ENCODE results near the gene PTPRT. TPM values are rescaled to one million over a fixed set of nuclear protein-coding genes. Genes with fewer than 3 reads are reported as not detected.

The PTPRT gene
- total RNA-seq, 3 donors from 2014 or later, result 0.32 to 6.3 (median 4.9) TPM

- no peak for DNase-seq (ENCODE audit: low spot score in 2 of 2)
- intact Hi-C loops (cut with DNase I; ENCODE audit: low total_unique reads), result no loop called here
- Histone ChIP-seq H3K27me3 (no peaks in the 10 kb centered on the region), H3K4me3 (no peak overlapping the region), H3K9me3 (no peaks in the 10 kb centered on the region), H3K36me3 (no peaks in the 10 kb centered on the region), H3K4me1 (no peaks in the 10 kb centered on the region), H3K27ac (peak overlapping the region in 1 of 2 donors; percentile 69)
- no peak for TF ChIP-seq CTCF (IDR thresholded peaks at IDR 0.05)
- no peak for TF ChIP-seq POLR2A (IDR thresholded peaks at IDR 0.05)
- TF ChIP-seq POLR2AphosphoS5 (IDR thresholded peaks at IDR 0.05), result no peak
Observed at GRCh38 chr20:42837456-42837855, 352.2 kb downstream of the PTPRT start.

DNA sequence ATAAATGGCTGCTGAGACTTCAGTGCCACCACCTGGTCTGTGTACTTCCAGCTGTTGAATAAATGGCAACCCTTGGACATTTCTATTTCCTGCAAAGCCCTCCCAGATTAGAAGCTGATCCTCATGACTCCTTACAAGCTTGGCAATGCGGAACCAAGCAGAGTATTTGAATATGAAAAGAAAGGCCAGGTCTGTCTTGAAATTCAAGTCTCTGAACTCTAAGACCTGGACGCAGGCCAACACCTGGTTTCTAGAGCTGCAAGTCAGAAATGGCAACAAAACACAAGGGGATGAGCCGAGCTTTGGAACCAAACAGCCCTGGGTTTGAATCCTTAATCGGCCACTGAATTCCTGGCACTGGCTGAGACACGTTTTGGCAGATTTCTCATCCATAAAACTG is 353.4 kb downstream of the PTPRT start:
- Histone ChIP-seq H3K27me3 (no peaks in the 10 kb centered on the region), H3K4me3 (no peak overlapping the region), H3K9me3 (no peaks in the 10 kb centered on the region), H3K4me1 (no peaks in the 10 kb centered on the region), H3K36me3 (no peaks in the 10 kb centered on the region), H3K27ac (peak overlapping the region; percentile 59 to 69)
- peak; percentile 52 to 78 for DNase-seq (ENCODE audit: low spot score in 2 of 2)
- TF ChIP-seq POLR2AphosphoS5 (IDR thresholded peaks at IDR 0.05) (peak in 1 of 3 donors; percentile 14), POLR2A (IDR thresholded peaks at IDR 0.05) (no peak)
- intact Hi-C loops (cut with DNase I; ENCODE audit: low total_unique reads), result no loop called here

- H3K4me3 ChIP-seq, result no peak overlapping the region
- TF ChIP-seq CTCF (IDR thresholded peaks at IDR 0.05), result no peak
- no peaks in the 10 kb centered on the region for H3K27me3 ChIP-seq
- H3K9me3 ChIP-seq, result no peaks in the 10 kb centered on the region
- DNase-seq (ENCODE audit: low spot score in 2 of 2), result no peak
- intact Hi-C loops (cut with DNase I; ENCODE audit: low total_unique reads), result no loop called here
- no peaks in the 10 kb centered on the region for H3K36me3 ChIP-seq
- no peak overlapping the region for H3K27ac ChIP-seq
- no peaks in the 10 kb centered on the region for H3K4me1 ChIP-seq
Observed at GRCh38 chr20:42807876-42808275, 381.8 kb downstream of the PTPRT start.

DNA sequence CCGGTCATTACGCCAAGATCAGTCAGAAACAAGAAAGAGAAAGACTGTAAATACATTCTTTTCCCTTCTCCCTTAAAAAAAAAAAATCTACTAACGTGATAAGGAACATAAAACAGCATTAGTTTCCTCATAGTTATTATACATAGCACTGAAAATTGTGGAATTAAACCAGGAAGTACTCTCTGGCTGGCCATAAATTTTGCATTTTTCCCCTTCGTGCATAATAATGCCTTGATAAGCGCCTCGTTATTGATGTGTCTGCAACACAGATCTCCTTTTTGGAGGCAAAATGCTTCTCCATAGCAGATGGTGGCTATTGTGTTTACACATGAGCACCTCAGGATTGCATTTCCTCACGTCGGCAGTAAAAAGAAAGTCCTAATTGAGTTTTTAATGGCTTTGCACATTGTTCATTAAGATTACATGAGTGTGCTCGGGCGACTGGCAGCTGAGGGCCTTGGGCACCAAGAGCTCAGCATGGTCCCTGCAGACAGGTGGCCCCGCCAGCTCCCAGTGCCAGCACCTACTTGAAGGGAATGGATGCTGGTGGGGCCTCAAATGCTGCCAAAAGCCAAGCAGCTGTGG is 394.5 kb downstream of the PTPRT start:
- Histone ChIP-seq H3K27ac (no peak overlapping the region), H3K27me3 (no peaks in the 10 kb centered on the region), H3K9me3 (no peaks in the 10 kb centered on the region), H3K4me1 (no peaks in the 10 kb centered on the region), H3K4me3 (no peak overlapping the region), H3K36me3 (no peaks in the 10 kb centered on the region)
- DNase-seq (ENCODE audit: low spot score in 2 of 2), result no peak
- intact Hi-C loops (cut with DNase I; ENCODE audit: low total_unique reads), result no loop called here
- TF ChIP-seq POLR2AphosphoS5 (IDR thresholded peaks at IDR 0.05) (no peak), POLR2A (IDR thresholded peaks at IDR 0.05) (no peak), CTCF (IDR thresholded peaks at IDR 0.05) (no peak)

- Histone ChIP-seq H3K27ac (no peak overlapping the region), H3K36me3 (no peaks in the 10 kb centered on the region), H3K9me3 (no peaks in the 10 kb centered on the region), H3K4me3 (no peak overlapping the region), H3K27me3 (no peaks in the 10 kb centered on the region), H3K4me1 (no peaks in the 10 kb centered on the region)
- intact Hi-C loops (cut with DNase I; ENCODE audit: low total_unique reads), result no loop called here
- TF ChIP-seq CTCF (IDR thresholded peaks at IDR 0.05), result no peak
- TF ChIP-seq POLR2A (IDR thresholded peaks at IDR 0.05), result no peak
- no peak for TF ChIP-seq POLR2AphosphoS5 (IDR thresholded peaks at IDR 0.05)
- DNase-seq (ENCODE audit: low spot score in 2 of 2), result no peak
Observed at GRCh38 chr20:42792052-42792451, 397.7 kb downstream of the PTPRT start.

- Histone ChIP-seq H3K27me3 (no peaks in the 10 kb centered on the region), H3K36me3 (no peaks in the 10 kb centered on the region), H3K4me3 (no peak overlapping the region), H3K9me3 (no peaks in the 10 kb centered on the region), H3K27ac (no peak overlapping the region), H3K4me1 (no peaks in the 10 kb centered on the region)
- no peak for DNase-seq (ENCODE audit: low spot score in 2 of 2)
- no peak for TF ChIP-seq CTCF (IDR thresholded peaks at IDR 0.05)
- no peak for TF ChIP-seq POLR2A (IDR thresholded peaks at IDR 0.05)
- TF ChIP-seq POLR2AphosphoS5 (IDR thresholded peaks at IDR 0.05), result no peak
- intact Hi-C loops (cut with DNase I; ENCODE audit: low total_unique reads), result no loop called here
Observed at GRCh38 chr20:42790111-42790510, 399.6 kb downstream of the PTPRT start.

Data from breast epithelium (tissue), 4 donors.